IgD-negative memory B cell (primary cell): Measurements from ENCODE around the gene SLC32A1. TPM values are rescaled to one million over a fixed set of nuclear protein-coding genes. Genes with fewer than 3 reads are reported as not detected.

Experiments used
- H3K27ac Mint-ChIP-seq, 3 donors: one replicate each; pipeline ENCODE4 v1.8.0; 2020 to 2022; ENCODE audit warnings: mild to moderate bottlenecking in 3 of 3, mixed read lengths in 3 of 3, moderate library complexity in 1 of 3
- H3K27me3 Mint-ChIP-seq: one replicate; pipeline ENCODE4 v1.8.0; 2021; ENCODE audit warnings: mixed read lengths
- H3K36me3 Mint-ChIP-seq: one replicate; pipeline ENCODE4 v1.8.0; 2020; ENCODE audit warnings: mild to moderate bottlenecking, mixed read lengths
- H3K4me1 Mint-ChIP-seq, 3 donors: one replicate each; pipeline ENCODE4 v1.8.0; 2020 to 2022; ENCODE audit warnings: mixed read lengths in 3 of 3, mild to moderate bottlenecking in 1 of 3
- H3K4me3 Mint-ChIP-seq, 4 donors: one replicate each; pipeline ENCODE4 v1.8.0; 2020 to 2022; ENCODE audit warnings: mild to moderate bottlenecking in 4 of 4, mixed read lengths in 4 of 4, moderate library complexity in 3 of 4
- H3K9me3 Mint-ChIP-seq, 3 donors: one replicate each; pipeline ENCODE4 v1.8.0; 2020 to 2021; ENCODE audit warnings: mixed read lengths in 3 of 3, mild to moderate bottlenecking in 1 of 3
- polyA plus RNA-seq: library from polyadenylated mRNA; unstranded; fragments of 300-500 nt; fragmentation: Illumina TruSeq; gene quantifications from one replicate; pipeline ENCODE4 v1.2.3, GENCODE V29; 2021

SLC32A1 gene
- polyA plus RNA-seq, 1 donor from 2014 or later, result not detected

- peaks cover 3 to 10% (median 8%) of the 10 kb centered on the region in 3 donors for H3K9me3 Mint-ChIP-seq
- H3K27me3 Mint-ChIP-seq, result no peaks in the 10 kb centered on the region
- H3K27ac Mint-ChIP-seq, result peak overlapping the region; percentile 39 to 85 (median 81)
- peaks cover 0 to 12% (median 7%) of the 10 kb centered on the region in 3 donors for H3K4me1 Mint-ChIP-seq
- H3K4me3 Mint-ChIP-seq, result peak overlapping the region in 3 of 4 donors; percentile 50 to 86 (median 68)
- H3K36me3 Mint-ChIP-seq, result peaks cover 23% of the 10 kb centered on the region
Measured at GRCh38 chr20:38776363-38776762, 52.1 kb downstream of the SLC32A1 start.

Other genes starting within 250 kb of the SLC32A1 start
- not detected for gene ADIG, start 143.3 kb upstream of the SLC32A1 start, polyA plus RNA-seq
- not detected for gene ARHGAP40, start 122.7 kb upstream of the SLC32A1 start, polyA plus RNA-seq
- 12.5 TPM for gene ACTR5, start 24.0 kb downstream of the SLC32A1 start, polyA plus RNA-seq
- 68.0 TPM for gene PPP1R16B, start 81.2 kb downstream of the SLC32A1 start, polyA plus RNA-seq
- 0.75 TPM for gene FAM83D, start 201.9 kb downstream of the SLC32A1 start, polyA plus RNA-seq
- 5.9 TPM for gene DHX35, start 237.9 kb downstream of the SLC32A1 start, polyA plus RNA-seq